B cell (primary cell): ENCODE results near the gene DLD. TPM values are rescaled to one million over a fixed set of nuclear protein-coding genes. Genes with fewer than 3 reads are reported as not detected.

ENCODE experiments used
- ATAC-seq: fragments of 200-7000 bp; cut with Tn5 transposase; one replicate; pipeline ENCODE4 v1.10.0; 2021; ENCODE audit warnings: low read depth, mild to moderate bottlenecking, moderate number of reproducible peaks, moderate library complexity
- CTCF ChIA-PET: fragments of 350-600 bp; sonication (Branson Sonifier 250); formaldehyde crosslinking; loops from one replicate; lab custom pipeline; 2021; ENCODE audit warnings: antibody characterized with exemption, inconsistent platforms; lab: Charles Lee
- POLR2A ChIA-PET: fragments of 350-600 bp; sonication (Branson Sonifier 250); formaldehyde crosslinking; loops from one replicate; lab custom pipeline; 2021; ENCODE audit warnings: antibody characterized with exemption; lab: Charles Lee
- DNase-seq: peaks from one replicate; pipeline ENCODE4 v3.0.0; 2013
- H2AFZ ChIP-seq: 2 replicates; pipeline ENCODE4 v1.6.1; 2012; ENCODE audit warnings: mild to moderate bottlenecking, low read depth, low read length; ENCODE audit not compliant: insufficient read depth, poor library complexity, severe bottlenecking
- H3K27ac ChIP-seq, 2 donors: 1 replicate in 1 of 2; 2 replicates in 1 of 2; pipeline ENCODE4 v1.5.1; 2012 to 2013; ENCODE audit warnings: low read length in 2 of 2, mild to moderate bottlenecking in 2 of 2, moderate library complexity in 1 of 2
- H3K27me3 ChIP-seq, 4 experiments: fragments of 200-600 bp in 1 of 4; sonication (generic) in 1 of 4; replicated peaks in 1 of 4; 1 replicate in 2 of 4; 2 replicates in 2 of 4; pipeline versions ENCODE4 v1.6.1 to v1.7.0; 2013 to 2016; ENCODE audit warnings: low read length in 3 of 4, mild to moderate bottlenecking in 2 of 4, mixed read lengths in 1 of 4, moderate library complexity in 1 of 4; ENCODE audit not compliant: insufficient read depth in 4 of 4, control insufficient read depth in 3 of 4; ENCODE audit errors: control extremely low read depth in 1 of 4
- H3K36me3 ChIP-seq, 2 experiments: replicated peaks in 1 of 2; 1 replicate in 1 of 2; 2 replicates in 1 of 2; pipeline versions ENCODE4 v1.6.1 to v1.7.1; 2013; ENCODE audit warnings: low read length in 1 of 2; ENCODE audit not compliant: insufficient read depth in 2 of 2, control insufficient read depth in 1 of 2; ENCODE audit errors: control extremely low read depth in 1 of 2, extremely low read depth in 1 of 2
- H3K4me1 ChIP-seq, 2 donors: fragments of 200-600 bp in 1 of 2; sonication (generic) in 1 of 2; 1 replicate in 1 of 2; 2 replicates in 1 of 2; pipeline versions ENCODE4 v1.5.1 to v1.6.1; 2013 to 2017; ENCODE audit warnings: low read length in 2 of 2; ENCODE audit not compliant: control insufficient read depth in 2 of 2, insufficient read depth in 2 of 2
- H3K4me2 ChIP-seq: replicated peaks from 2 replicates; pipeline ENCODE3; 2012; ENCODE audit warnings: mild to moderate bottlenecking, low read depth, low read length; ENCODE audit not compliant: poor library complexity, severe bottlenecking
- H3K4me3 ChIP-seq, 5 experiments: fragments of 200-600 bp in 1 of 5; sonication (generic) in 1 of 5; 1 replicate in 3 of 5; 2 replicates in 2 of 5; pipeline versions ENCODE4 v1.5.1 to v1.7.0; 2011 to 2016; ENCODE audit warnings: low read length in 4 of 5, mild to moderate bottlenecking in 4 of 5, low read depth in 2 of 5, control low read depth in 1 of 5, moderate library complexity in 1 of 5; ENCODE audit not compliant: insufficient read depth in 1 of 5; ENCODE audit errors: control extremely low read depth in 1 of 5, extremely low read depth in 1 of 5
- H3K79me2 ChIP-seq: fragments of 200-600 bp; sonication (generic); one replicate; pipeline ENCODE4 v1.6.0; 2016; ENCODE audit warnings: low read length; ENCODE audit not compliant: control insufficient read depth, insufficient read depth
- H3K9ac ChIP-seq: fragments of 200-600 bp; sonication (generic); 2 replicates; pipeline ENCODE4 v1.6.1; 2017; ENCODE audit warnings: mild to moderate bottlenecking, low read length, moderate library complexity
- H3K9me3 ChIP-seq, 3 donors: one replicate each; pipeline versions ENCODE4 v1.6.1 to v1.7.1; 2013; ENCODE audit warnings: low read length in 2 of 3; ENCODE audit not compliant: control insufficient read depth in 2 of 3, insufficient read depth in 1 of 3; ENCODE audit errors: control extremely low read depth in 1 of 3
- H4K20me1 ChIP-seq: 2 replicates; pipeline ENCODE4 v1.6.0; 2012; ENCODE audit warnings: mild to moderate bottlenecking, low read length; ENCODE audit not compliant: insufficient read depth, control insufficient read depth, poor library complexity, severe bottlenecking
- H3K27ac Mint-ChIP-seq: one replicate; pipeline ENCODE4 v1.8.0; 2021; ENCODE audit warnings: mixed read lengths
- H3K27me3 Mint-ChIP-seq: one replicate; pipeline ENCODE4 v1.8.0; 2021; ENCODE audit warnings: mixed read lengths
- H3K4me1 Mint-ChIP-seq: one replicate; pipeline ENCODE4 v1.8.0; 2021; ENCODE audit warnings: mixed read lengths
- H3K4me3 Mint-ChIP-seq: one replicate; pipeline ENCODE4 v1.8.0; 2021; ENCODE audit warnings: mixed read lengths
- H3K9me3 Mint-ChIP-seq: one replicate; pipeline ENCODE4 v1.8.0; 2022; ENCODE audit warnings: mixed read lengths; ENCODE audit not compliant: insufficient read depth
- EZH2 ChIP-seq: IDR thresholded peaks from 2 replicates; pipeline ENCODE4 v1.6.1; 2012; ENCODE audit warnings: borderline replicate concordance, low read depth, mild to moderate bottlenecking, moderate library complexity, low read length; ENCODE audit not compliant: insufficient read depth, poor library complexity, severe bottlenecking
- WGBS: methylation state at CpG from one replicate; pipeline ENCODE4 v1.1.5; 2013; ENCODE audit warnings: missing lambda C conversion rate; ENCODE audit not compliant: insufficient coverage; 5-methylcytosine and 5-hydroxymethylcytosine counted together
- intact Hi-C: fragments of 100-400 bp; cut with micrococcal nuclease; formaldehyde crosslinking; loops from one replicate; pipeline ENCODE4 v1.10.0; 2022
- polyA plus RNA-seq: library from polyadenylated mRNA; depleted of rRNA; stranded (reverse); fragments of >200 nt; gene quantifications from 2 replicates; pipeline ENCODE4 v1.2.3, GENCODE V29; 2012
- total RNA-seq, 2 donors: library from RNA; stranded (reverse); fragments of 120-200 nt in 1 of 2; gene quantifications; 1 replicate in 1 of 2; 2 replicates in 1 of 2; pipeline versions ENCODE4 v1.2.3 to v1.2.4, GENCODE V29; 2013 to 2022
- TF ChIP-seq, protein P1 (sequence below): fragments of 200-600 bp; IDR thresholded peaks from one replicate; pipeline ENCODE4 v1.8.0; 2022; ENCODE audit warnings: antibody characterized with exemption, mild to moderate bottlenecking

DLD gene
- total and polyA plus RNA-seq, 2 donors (not counting 1 experiment from before 2014, with no cell fraction given), result 26.7 to 47.9 TPM

DNA sequence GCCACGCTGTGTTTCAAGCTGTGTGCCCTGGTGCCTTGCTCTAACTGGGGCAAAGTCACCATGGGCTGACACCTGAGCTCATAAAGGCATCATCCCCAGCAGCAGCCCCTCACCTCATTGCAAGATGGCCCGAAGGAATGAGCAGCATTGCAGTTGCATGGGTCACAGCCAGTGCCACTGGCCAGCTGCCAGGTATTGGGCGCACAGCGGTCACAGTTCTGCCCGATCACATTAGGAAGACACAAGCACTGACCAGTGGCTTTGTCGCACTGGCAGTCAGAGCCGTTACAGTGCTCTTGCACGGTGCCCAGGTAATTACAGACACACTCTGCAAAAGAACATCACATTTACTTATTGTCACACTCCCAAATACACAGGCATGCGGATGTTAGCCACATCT lies 60.9 kb downstream of the DLD start:
- intact Hi-C loops, result no loop called here
- 95% methylated on average over 8 of the region's 9 CpGs for WGBS
- Histone ChIP-seq H3K9me3 (no peaks in the 10 kb centered on the region), H3K36me3 (no peaks in the 10 kb centered on the region), H3K4me2 (no peak overlapping the region), H3K79me2 (no peaks in the 10 kb centered on the region), H3K4me1 (no peaks in the 10 kb centered on the region), H3K27ac (no peak overlapping the region), H3K4me3 (no peak overlapping the region), H4K20me1 (no peaks in the 10 kb centered on the region), H3K27me3 (peaks cover 0 to 5% (median 0%) of the 10 kb centered on the region in 4 experiments), H3K9ac (no peak overlapping the region), H2AFZ (no peak overlapping the region)
- H3K4me1 Mint-ChIP-seq, result no peaks in the 10 kb centered on the region
- no peak overlapping the region for H3K4me3 Mint-ChIP-seq
- peaks cover 19% of the 10 kb centered on the region for H3K27me3 Mint-ChIP-seq
- H3K9me3 Mint-ChIP-seq, result no peaks in the 10 kb centered on the region
- ChIA-PET POLR2A (no interaction called here), CTCF (no interaction called here)
- TF ChIP-seq, protein P1, sequence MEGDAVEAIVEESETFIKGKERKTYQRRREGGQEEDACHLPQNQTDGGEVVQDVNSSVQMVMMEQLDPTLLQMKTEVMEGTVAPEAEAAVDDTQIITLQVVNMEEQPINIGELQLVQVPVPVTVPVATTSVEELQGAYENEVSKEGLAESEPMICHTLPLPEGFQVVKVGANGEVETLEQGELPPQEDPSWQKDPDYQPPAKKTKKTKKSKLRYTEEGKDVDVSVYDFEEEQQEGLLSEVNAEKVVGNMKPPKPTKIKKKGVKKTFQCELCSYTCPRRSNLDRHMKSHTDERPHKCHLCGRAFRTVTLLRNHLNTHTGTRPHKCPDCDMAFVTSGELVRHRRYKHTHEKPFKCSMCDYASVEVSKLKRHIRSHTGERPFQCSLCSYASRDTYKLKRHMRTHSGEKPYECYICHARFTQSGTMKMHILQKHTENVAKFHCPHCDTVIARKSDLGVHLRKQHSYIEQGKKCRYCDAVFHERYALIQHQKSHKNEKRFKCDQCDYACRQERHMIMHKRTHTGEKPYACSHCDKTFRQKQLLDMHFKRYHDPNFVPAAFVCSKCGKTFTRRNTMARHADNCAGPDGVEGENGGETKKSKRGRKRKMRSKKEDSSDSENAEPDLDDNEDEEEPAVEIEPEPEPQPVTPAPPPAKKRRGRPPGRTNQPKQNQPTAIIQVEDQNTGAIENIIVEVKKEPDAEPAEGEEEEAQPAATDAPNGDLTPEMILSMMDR, result no peak
- TF ChIP-seq EZH2, result no peak
- ATAC-seq, result no peak
- no peak overlapping the region for H3K27ac Mint-ChIP-seq
- no peak for DNase-seq

DNA sequence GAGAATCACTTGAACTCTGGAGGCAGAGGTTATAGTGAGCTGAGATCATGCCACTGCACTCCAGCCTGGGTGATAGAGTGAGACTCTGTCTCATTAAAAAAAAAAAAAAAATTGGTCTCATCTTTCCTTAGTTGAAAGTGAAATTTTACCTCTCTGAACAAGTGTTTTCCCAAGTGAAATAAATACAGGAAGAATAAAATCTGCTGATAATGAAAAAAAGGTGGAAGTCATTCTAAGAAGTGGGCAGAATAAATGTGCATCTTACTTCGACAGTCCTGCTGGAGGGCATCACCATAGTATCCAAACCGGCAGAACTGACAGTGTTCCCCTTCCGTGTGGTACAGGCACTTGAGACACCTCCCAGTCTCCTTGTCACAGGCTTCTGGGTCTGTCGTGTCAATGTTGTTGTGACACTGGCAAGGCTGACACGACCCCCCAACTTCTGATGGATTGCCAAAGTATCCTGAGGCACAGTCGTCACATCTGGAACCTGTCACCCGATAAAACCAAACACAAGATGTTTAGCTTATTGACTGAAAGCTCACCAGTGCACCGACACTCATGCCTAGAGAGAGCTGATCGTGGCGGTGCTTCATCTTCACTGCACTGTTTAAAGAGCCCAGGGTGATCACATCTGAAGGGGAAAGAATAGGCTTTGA lies 62.4 kb downstream of the DLD start:
- H3K27ac ChIP-seq, result no peak overlapping the region
- H3K4me2 ChIP-seq, result no peak overlapping the region
- no peaks in the 10 kb centered on the region for H3K9me3 ChIP-seq
- H3K9me3 Mint-ChIP-seq, result no peaks in the 10 kb centered on the region
- TF ChIP-seq, protein P1, result no peak
- TF ChIP-seq EZH2, result no peak
- DNase-seq (no peak), ATAC-seq (no peak)
- H3K4me1 Mint-ChIP-seq, result no peaks in the 10 kb centered on the region
- H3K27ac Mint-ChIP-seq, result no peak overlapping the region
- ChIA-PET POLR2A (interaction anchor here (0.6 kb wide), 1 partner anchor 12 kb away, joined by 5 read pairs; no protein-coding TSS in a partner anchor), CTCF (no interaction called here)
- intact Hi-C loops, result no loop called here
- no peaks in the 10 kb centered on the region for H4K20me1 ChIP-seq
- no peak overlapping the region for H2AFZ ChIP-seq
- H3K9ac ChIP-seq, result no peak overlapping the region
- H3K79me2 ChIP-seq, result no peaks in the 10 kb centered on the region
- H3K27me3 ChIP-seq, result peaks cover 0 to 5% (median 2%) of the 10 kb centered on the region in 4 experiments
- no peak overlapping the region for H3K4me3 Mint-ChIP-seq
- H3K36me3 ChIP-seq, result no peaks in the 10 kb centered on the region
- H3K27me3 Mint-ChIP-seq, result peaks cover 26% of the 10 kb centered on the region
- H3K4me3 ChIP-seq, result no peak overlapping the region
- 92% methylated on average over 9 of the region's 10 CpGs for WGBS
- no peaks in the 10 kb centered on the region for H3K4me1 ChIP-seq
